Left colon (tissue), 2 donors: ENCODE measurements around the gene CLEC5A. TPM values are rescaled to one million over a fixed set of nuclear protein-coding genes. Genes with fewer than 3 reads are reported as not detected.

Experiments
- ATAC-seq: fragments of 200-7000 bp; cut with Tn5 transposase; one replicate; pipeline ENCODE4 v1.9.1; 2020; ENCODE audit warnings: mild to moderate bottlenecking, moderate library complexity
- DNase-seq, 2 donors: peaks; one replicate each; pipeline ENCODE4 v3.0.0-alpha.2; 2020
- intact Hi-C, 2 donors: fragments of 100-400 bp; cut with DNase I in 1 of 2; cut with micrococcal nuclease in 1 of 2; formaldehyde crosslinking; loops; one replicate each; pipeline versions ENCODE4 v1.11.2 to v1.14.0; 2022; cut with DNase I, micrococcal nuclease
- total RNA-seq, 2 donors: library from RNA; stranded (reverse); fragmentation: NEBNext Ultra II Directional; extraction: Animal tissue kit (Norgen Biotek cat#: 25700); gene quantifications; one replicate each; pipeline ENCODE4 v1.2.1, GENCODE V29; 2021
- donor health status: DM: no; HTN: no; CAD: no.
- donor health status: DM: yes; HTN: yes; CAD: no.

CLEC5A gene
- total RNA-seq, 2 donors from 2014 or later = 0.55 TPM; not detected in 1

- intact Hi-C loops = no loop called here
Observed at GRCh38 chr7:141877365-141877764, 69.4 kb downstream of the CLEC5A start.

More at GRCh38 chr7:141877365-141877764, 69.4 kb downstream of the CLEC5A start:
- DNase-seq = no peak
- no peak for ATAC-seq

Other genes with a start within 250 kb of the CLEC5A start
- gene DENND11, start 244.8 kb downstream of the CLEC5A start, total RNA-seq = 10 to 100 TPM; 31.7 to 37.6 TPM
- not detected for gene WEE2, start 238.6 kb downstream of the CLEC5A start, total RNA-seq
- gene SSBP1, start 208.6 kb downstream of the CLEC5A start, total RNA-seq = 10 to 100 TPM; 65.4 to 79.5 TPM
- 1 to 10 TPM; 1.8 to 2.1 TPM for gene TAS2R3, start 182.9 kb downstream of the CLEC5A start, total RNA-seq
- 1 to 10 TPM; 1.1 to 1.2 TPM for gene TAS2R4, start 170.3 kb downstream of the CLEC5A start, total RNA-seq
- 1 to 10 TPM; 1.0 to 1.8 TPM for gene TAS2R5, start 156.8 kb downstream of the CLEC5A start, total RNA-seq
- not detected for gene PRSS37, start 105.5 kb downstream of the CLEC5A start, total RNA-seq
- gene OR9A4, start 30.6 kb downstream of the CLEC5A start, total RNA-seq = not detected
- gene TAS2R38, start 26.8 kb upstream of the CLEC5A start, total RNA-seq = not detected
- gene MGAM, start 48.9 kb upstream of the CLEC5A start, total RNA-seq = 1 to 10 TPM; 1.0 to 2.8 TPM
- 10 to 100 TPM; 25.8 to 41.1 TPM for gene MGAM2, start 164.7 kb upstream of the CLEC5A start, total RNA-seq